ENCODE data around the gene FAAH2. TPM values are rescaled to one million over a fixed set of nuclear protein-coding genes. Genes with fewer than 3 reads are reported as not detected.

The FAAH2 gene
- polyA plus RNA-seq, 1 of the 3 experiments (the other 2 are of a cell fraction), result 0.05 TPM

DNA sequence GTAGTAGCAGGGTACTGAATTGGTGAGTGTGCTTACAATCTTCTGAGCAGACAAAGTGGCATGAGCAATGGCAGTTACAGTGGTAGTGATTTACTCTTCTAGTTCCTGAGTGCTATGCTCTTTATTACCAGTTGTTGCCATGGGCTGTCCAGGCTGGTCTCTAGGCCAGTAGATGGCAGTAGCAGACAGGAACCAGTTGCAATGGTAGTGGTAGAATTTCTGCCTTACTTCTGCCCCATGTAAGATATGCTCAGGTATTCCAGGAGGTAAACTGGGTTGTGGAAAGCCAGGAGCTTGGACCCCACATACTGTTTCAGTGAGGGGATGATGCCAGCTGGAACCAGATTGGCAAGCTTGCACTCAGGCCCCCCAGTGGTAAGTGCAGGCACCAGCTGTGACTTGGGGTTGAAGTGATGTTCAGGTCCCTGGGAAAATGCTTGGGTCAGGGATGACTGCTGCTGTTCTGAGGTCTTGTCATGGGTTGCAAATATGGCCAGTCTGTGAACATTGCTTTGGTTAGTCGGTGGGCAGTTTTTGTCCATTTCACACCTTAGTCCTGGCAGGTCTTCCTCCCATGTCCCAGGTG lies 242.3 kb downstream of the FAAH2 start (continued):
- TF ChIP-seq YY1 (IDR thresholded peaks at IDR 0.05; ENCODE audit: low read depth) (no peak), MEF2A (IDR thresholded peaks at IDR 0.05; ENCODE audit: borderline replicate concordance, low read depth) (no peak), CHD2 (IDR thresholded peaks at IDR 0.05; ENCODE audit: low read length, partially characterized antibody) (no peak), SIN3A (IDR thresholded peaks at IDR 0.05; ENCODE audit: borderline replicate concordance, low read depth, low read length) (no peak)
- TF ChIP-seq, protein P1, sequence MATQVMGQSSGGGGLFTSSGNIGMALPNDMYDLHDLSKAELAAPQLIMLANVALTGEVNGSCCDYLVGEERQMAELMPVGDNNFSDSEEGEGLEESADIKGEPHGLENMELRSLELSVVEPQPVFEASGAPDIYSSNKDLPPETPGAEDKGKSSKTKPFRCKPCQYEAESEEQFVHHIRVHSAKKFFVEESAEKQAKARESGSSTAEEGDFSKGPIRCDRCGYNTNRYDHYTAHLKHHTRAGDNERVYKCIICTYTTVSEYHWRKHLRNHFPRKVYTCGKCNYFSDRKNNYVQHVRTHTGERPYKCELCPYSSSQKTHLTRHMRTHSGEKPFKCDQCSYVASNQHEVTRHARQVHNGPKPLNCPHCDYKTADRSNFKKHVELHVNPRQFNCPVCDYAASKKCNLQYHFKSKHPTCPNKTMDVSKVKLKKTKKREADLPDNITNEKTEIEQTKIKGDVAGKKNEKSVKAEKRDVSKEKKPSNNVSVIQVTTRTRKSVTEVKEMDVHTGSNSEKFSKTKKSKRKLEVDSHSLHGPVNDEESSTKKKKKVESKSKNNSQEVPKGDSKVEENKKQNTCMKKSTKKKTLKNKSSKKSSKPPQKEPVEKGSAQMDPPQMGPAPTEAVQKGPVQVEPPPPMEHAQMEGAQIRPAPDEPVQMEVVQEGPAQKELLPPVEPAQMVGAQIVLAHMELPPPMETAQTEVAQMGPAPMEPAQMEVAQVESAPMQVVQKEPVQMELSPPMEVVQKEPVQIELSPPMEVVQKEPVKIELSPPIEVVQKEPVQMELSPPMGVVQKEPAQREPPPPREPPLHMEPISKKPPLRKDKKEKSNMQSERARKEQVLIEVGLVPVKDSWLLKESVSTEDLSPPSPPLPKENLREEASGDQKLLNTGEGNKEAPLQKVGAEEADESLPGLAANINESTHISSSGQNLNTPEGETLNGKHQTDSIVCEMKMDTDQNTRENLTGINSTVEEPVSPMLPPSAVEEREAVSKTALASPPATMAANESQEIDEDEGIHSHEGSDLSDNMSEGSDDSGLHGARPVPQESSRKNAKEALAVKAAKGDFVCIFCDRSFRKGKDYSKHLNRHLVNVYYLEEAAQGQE (IDR thresholded peaks at IDR 0.05; ENCODE audit: low read depth, low read length), result no peak

Other genes starting within 250 kb of the FAAH2 start
- 16.9 and 20.2 TPM in 2 replicates for gene SPIN2B, start 165.2 kb upstream of the FAAH2 start, polyA plus RNA-seq (2012; rRNA removed)
- 0.46 and 0.67 TPM in 2 replicates for gene SPIN2A, start 149.3 kb upstream of the FAAH2 start, polyA plus RNA-seq (2012; rRNA removed)